HepG2 (cell line): ENCODE data around the gene GMPPA. TPM values are rescaled to one million over a fixed set of nuclear protein-coding genes. Genes with fewer than 3 reads are reported as not detected.

Source experiments
- CBX5 ChIP-seq: sonication (generic); formaldehyde crosslinking; IDR thresholded peaks from 2 replicates; pipeline ENCODE4 v1.4.0; 2020; ENCODE audit warnings: missing genetic modification reagents, borderline replicate concordance
- FOSL2 ChIP-seq: sonication (generic); formaldehyde crosslinking; IDR thresholded peaks from 2 replicates; pipeline ENCODE4 v1.4.0; 2020; ENCODE audit warnings: missing genetic modification reagents
- GATAD1 ChIP-seq: IDR thresholded peaks from 2 replicates; pipeline ENCODE4 v1.6.1; 2016; ENCODE audit warnings: missing genetic modification reagents, missing compliant biosample characterization
- ISX ChIP-seq: sonication (generic); formaldehyde crosslinking; conservative IDR thresholded peaks from 2 replicates; pipeline ENCODE4 v1.5.0; 2020; ENCODE audit warnings: missing genetic modification reagents
- NFIB ChIP-seq: sonication (generic); formaldehyde crosslinking; IDR thresholded peaks from 2 replicates; pipeline ENCODE4 v1.9.0; 2021; ENCODE audit warnings: missing genetic modification reagents, mild to moderate bottlenecking, borderline replicate concordance
- NR2F1 ChIP-seq, 2 experiments: fragments of 450-650 bp in 1 of 2; formaldehyde crosslinking in 1 of 2; IDR thresholded peaks; 2 replicates each; pipeline versions ENCODE4 v1.5.0 to v1.6.1; 2016 to 2020; ENCODE audit warnings: mild to moderate bottlenecking in 1 of 2, missing compliant biosample characterization in 1 of 2, missing genetic modification reagents in 1 of 2, moderate library complexity in 1 of 2
- PCBP2 ChIP-seq: fragments of 200-400 bp; formaldehyde crosslinking; optimal IDR thresholded peaks from 2 replicates; pipeline ENCODE3; 2018; ENCODE audit warnings: low read length, low read depth; ENCODE audit not compliant: poor library complexity, severe bottlenecking
- SP140L ChIP-seq: sonication (generic); formaldehyde crosslinking; IDR thresholded peaks from 2 replicates; pipeline ENCODE4 v1.4.0; 2020; ENCODE audit warnings: missing genetic modification reagents, borderline replicate concordance
- SP4 ChIP-seq: sonication (generic); formaldehyde crosslinking; IDR thresholded peaks from 2 replicates; pipeline ENCODE4 v1.8.1; 2023; ENCODE audit warnings: mild to moderate bottlenecking, missing genetic modification reagents
- SUZ12 ChIP-seq: fragments of 150-350 bp; IDR thresholded peaks from 2 replicates; pipeline ENCODE4 v1.6.1; 2014; ENCODE audit warnings: low read depth, low read length
- THAP11 ChIP-seq: IDR thresholded peaks from 2 replicates; pipeline ENCODE4 v1.6.1; 2016; ENCODE audit warnings: missing biosample characterization, missing genetic modification reagents
- ZBTB3 ChIP-seq: sonication (generic); formaldehyde crosslinking; IDR thresholded peaks from 2 replicates; pipeline ENCODE4 v1.4.0; 2020; ENCODE audit warnings: low read depth, mild to moderate bottlenecking, moderate library complexity, missing genetic modification reagents, borderline replicate concordance
- ZNF230 ChIP-seq: sonication (generic); formaldehyde crosslinking; IDR thresholded peaks from 2 replicates; pipeline ENCODE4 v1.4.0; 2020; ENCODE audit warnings: mild to moderate bottlenecking, missing genetic modification reagents
- ZNF335 ChIP-seq: sonication (generic); formaldehyde crosslinking; IDR thresholded peaks from 2 replicates; pipeline ENCODE4 v1.4.0; 2020; ENCODE audit warnings: missing genetic modification reagents
- ZNF430 ChIP-seq: sonication (generic); formaldehyde crosslinking; IDR thresholded peaks from 2 replicates; pipeline ENCODE4 v1.9.0; 2021; ENCODE audit warnings: mild to moderate bottlenecking, missing genetic modification reagents
- ZNF563 ChIP-seq: sonication (generic); formaldehyde crosslinking; IDR thresholded peaks from 2 replicates; pipeline ENCODE4 v1.8.0; 2022; ENCODE audit warnings: mild to moderate bottlenecking, moderate library complexity, missing genetic modification reagents
- ZNF749 ChIP-seq: sonication (generic); formaldehyde crosslinking; IDR thresholded peaks from 2 replicates; pipeline ENCODE4 v1.8.0; 2022; ENCODE audit warnings: mild to moderate bottlenecking, missing genetic modification reagents, moderate library complexity, borderline replicate concordance
- ZNF841 ChIP-seq: sonication (generic); formaldehyde crosslinking; IDR thresholded peaks from 2 replicates; pipeline ENCODE4 v1.8.1; 2023; ENCODE audit warnings: missing genetic modification reagents, borderline replicate concordance
- polyA plus RNA-seq, 8 experiments: library from polyadenylated mRNA; depleted of rRNA in 3 of 8; stranded (reverse) in 7 of 8; unstranded in 1 of 8; fragments of >200 nt; fragmentation: Illumina TruSeq in 4 of 8; extraction: Trizol in 4 of 8; gene quantifications; 2 replicates each; pipeline versions ENCODE4 v1.2.1 to v1.2.3, GENCODE V29; 2011 to 2016; ENCODE audit warnings: low read depth in 4 of 8, missing spikeins in 1 of 8, mixed read lengths in 1 of 8; ENCODE audit not compliant: insufficient read depth in 1 of 8
- total RNA-seq, 5 experiments: library from RNA; depleted of rRNA; stranded (reverse); fragments of >200 nt; fragmentation: Illumina TruSeq; extraction: Trizol; gene quantifications; 2 replicates each; pipeline ENCODE4 v1.2.3, GENCODE V29; 2016; ENCODE audit warnings: low read depth in 1 of 5
- TF ChIP-seq, protein P1 (sequence below): sonication (generic); IDR thresholded peaks from 2 replicates; pipeline ENCODE4 v1.6.1; 2016; ENCODE audit warnings: low read depth, borderline replicate concordance
- TF ChIP-seq, protein P2 (sequence below): sonication (generic); formaldehyde crosslinking; IDR thresholded peaks from 2 replicates; pipeline ENCODE4 v1.5.0; 2020; ENCODE audit warnings: mild to moderate bottlenecking, missing genetic modification reagents
- TF ChIP-seq, protein P3 (sequence below): sonication (generic); formaldehyde crosslinking; IDR thresholded peaks from 2 replicates; pipeline ENCODE4 v1.4.0; 2020; ENCODE audit warnings: missing genetic modification reagents, mild to moderate bottlenecking, borderline replicate concordance
- TF ChIP-seq, protein P4 (sequence below): sonication (generic); formaldehyde crosslinking; IDR thresholded peaks from 2 replicates; pipeline ENCODE4 v1.8.1; 2022; ENCODE audit warnings: low read depth, mild to moderate bottlenecking, missing genetic modification reagents

Gene GMPPA
- total and polyA plus RNA-seq, 2 of the 13 experiments (the other 11 are each of a cell fraction or from before 2014, with no cell fraction given) = 81.1 to 106 TPM

DNA sequence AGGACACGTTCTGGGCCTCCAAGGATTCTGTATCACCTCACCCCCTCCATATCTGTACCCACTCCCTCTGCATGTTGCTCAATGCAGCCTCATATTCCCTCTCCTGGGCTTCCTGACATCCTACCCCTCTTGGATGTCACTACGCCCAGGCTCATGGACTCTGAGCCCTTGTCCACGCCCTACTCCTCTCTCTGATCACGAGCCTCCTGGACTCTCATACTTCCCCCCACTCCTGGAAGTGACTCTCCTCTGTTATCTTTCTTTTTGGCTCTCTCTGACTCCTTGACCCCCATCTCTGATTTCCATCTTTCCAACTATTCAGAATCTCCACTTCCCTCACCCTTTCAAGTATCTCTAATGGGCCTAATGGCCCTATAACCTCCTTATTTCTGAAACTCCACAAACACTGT lies 47.3 kb downstream of the GMPPA start (continued):
- TF ChIP-seq, protein P1, sequence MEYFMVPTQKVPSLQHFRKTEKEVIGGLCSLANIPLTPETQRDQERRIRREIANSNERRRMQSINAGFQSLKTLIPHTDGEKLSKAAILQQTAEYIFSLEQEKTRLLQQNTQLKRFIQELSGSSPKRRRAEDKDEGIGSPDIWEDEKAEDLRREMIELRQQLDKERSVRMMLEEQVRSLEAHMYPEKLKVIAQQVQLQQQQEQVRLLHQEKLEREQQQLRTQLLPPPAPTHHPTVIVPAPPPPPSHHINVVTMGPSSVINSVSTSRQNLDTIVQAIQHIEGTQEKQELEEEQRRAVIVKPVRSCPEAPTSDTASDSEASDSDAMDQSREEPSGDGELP = 0 out of 2 replicates have a peak, but pooled peaks have one; percentile 18
- TF ChIP-seq, protein P2, sequence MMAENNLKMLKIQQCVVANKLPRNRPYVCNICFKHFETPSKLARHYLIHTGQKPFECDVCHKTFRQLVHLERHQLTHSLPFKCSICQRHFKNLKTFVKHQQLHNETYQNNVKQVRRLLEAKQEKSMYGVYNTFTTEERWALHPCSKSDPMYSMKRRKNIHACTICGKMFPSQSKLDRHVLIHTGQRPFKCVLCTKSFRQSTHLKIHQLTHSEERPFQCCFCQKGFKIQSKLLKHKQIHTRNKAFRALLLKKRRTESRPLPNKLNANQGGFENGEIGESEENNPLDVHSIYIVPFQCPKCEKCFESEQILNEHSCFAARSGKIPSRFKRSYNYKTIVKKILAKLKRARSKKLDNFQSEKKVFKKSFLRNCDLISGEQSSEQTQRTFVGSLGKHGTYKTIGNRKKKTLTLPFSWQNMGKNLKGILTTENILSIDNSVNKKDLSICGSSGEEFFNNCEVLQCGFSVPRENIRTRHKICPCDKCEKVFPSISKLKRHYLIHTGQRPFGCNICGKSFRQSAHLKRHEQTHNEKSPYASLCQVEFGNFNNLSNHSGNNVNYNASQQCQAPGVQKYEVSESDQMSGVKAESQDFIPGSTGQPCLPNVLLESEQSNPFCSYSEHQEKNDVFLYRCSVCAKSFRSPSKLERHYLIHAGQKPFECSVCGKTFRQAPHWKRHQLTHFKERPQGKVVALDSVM = peak; percentile 46; the same call in 1 of the 2 replicates
- TF ChIP-seq THAP11 (CRISPR knock-in tag) = peak; percentile 72
- no peak for TF ChIP-seq SP140L (CRISPR knock-in tag)
- TF ChIP-seq ZNF230 = no peak
- peak; percentile 55; the same call in 1 of the 2 replicates for TF ChIP-seq ZNF563 (CRISPR knock-in tag)
- TF ChIP-seq CBX5 (CRISPR knock-in tag) = peak; percentile 50; the same call in 1 of the 2 replicates
- 0 out of 2 replicates have a peak, but pooled peaks have one; percentile 32 for TF ChIP-seq ZNF430 (CRISPR knock-in tag)
- no peak for TF ChIP-seq PCBP2
- TF ChIP-seq NFIB = no peak
- TF ChIP-seq FOSL2 = peak; percentile 63
- peak; percentile 33; the same call in 1 of the 2 replicates for TF ChIP-seq GATAD1 (CRISPR knock-in tag)
- no peak for TF ChIP-seq SUZ12
- TF ChIP-seq, protein P3, sequence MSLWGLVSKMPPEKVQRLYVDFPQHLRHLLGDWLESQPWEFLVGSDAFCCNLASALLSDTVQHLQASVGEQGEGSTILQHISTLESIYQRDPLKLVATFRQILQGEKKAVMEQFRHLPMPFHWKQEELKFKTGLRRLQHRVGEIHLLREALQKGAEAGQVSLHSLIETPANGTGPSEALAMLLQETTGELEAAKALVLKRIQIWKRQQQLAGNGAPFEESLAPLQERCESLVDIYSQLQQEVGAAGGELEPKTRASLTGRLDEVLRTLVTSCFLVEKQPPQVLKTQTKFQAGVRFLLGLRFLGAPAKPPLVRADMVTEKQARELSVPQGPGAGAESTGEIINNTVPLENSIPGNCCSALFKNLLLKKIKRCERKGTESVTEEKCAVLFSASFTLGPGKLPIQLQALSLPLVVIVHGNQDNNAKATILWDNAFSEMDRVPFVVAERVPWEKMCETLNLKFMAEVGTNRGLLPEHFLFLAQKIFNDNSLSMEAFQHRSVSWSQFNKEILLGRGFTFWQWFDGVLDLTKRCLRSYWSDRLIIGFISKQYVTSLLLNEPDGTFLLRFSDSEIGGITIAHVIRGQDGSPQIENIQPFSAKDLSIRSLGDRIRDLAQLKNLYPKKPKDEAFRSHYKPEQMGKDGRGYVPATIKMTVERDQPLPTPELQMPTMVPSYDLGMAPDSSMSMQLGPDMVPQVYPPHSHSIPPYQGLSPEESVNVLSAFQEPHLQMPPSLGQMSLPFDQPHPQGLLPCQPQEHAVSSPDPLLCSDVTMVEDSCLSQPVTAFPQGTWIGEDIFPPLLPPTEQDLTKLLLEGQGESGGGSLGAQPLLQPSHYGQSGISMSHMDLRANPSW (CRISPR knock-in tag) = 0 out of 2 replicates have a peak, but pooled peaks have one; percentile 30
- peak; percentile 67; the same call in 1 of the 2 replicates for TF ChIP-seq ZNF335 (CRISPR knock-in tag)
- TF ChIP-seq ZBTB3 (CRISPR knock-in tag) = no peak
- TF ChIP-seq SP4 (CRISPR knock-in tag) = peak; percentile 24; the same call in 1 of the 2 replicates
- peak; percentile 21; the same call in 1 of the 2 replicates for TF ChIP-seq ZNF749 (CRISPR knock-in tag)
- TF ChIP-seq NR2F1 (CRISPR knock-in tag; IDR thresholded peaks at IDR 0.05) = peak; percentile 37 to 77; a peak in 3 of 4 replicates
- TF ChIP-seq ISX = no peak
- TF ChIP-seq, protein P4, sequence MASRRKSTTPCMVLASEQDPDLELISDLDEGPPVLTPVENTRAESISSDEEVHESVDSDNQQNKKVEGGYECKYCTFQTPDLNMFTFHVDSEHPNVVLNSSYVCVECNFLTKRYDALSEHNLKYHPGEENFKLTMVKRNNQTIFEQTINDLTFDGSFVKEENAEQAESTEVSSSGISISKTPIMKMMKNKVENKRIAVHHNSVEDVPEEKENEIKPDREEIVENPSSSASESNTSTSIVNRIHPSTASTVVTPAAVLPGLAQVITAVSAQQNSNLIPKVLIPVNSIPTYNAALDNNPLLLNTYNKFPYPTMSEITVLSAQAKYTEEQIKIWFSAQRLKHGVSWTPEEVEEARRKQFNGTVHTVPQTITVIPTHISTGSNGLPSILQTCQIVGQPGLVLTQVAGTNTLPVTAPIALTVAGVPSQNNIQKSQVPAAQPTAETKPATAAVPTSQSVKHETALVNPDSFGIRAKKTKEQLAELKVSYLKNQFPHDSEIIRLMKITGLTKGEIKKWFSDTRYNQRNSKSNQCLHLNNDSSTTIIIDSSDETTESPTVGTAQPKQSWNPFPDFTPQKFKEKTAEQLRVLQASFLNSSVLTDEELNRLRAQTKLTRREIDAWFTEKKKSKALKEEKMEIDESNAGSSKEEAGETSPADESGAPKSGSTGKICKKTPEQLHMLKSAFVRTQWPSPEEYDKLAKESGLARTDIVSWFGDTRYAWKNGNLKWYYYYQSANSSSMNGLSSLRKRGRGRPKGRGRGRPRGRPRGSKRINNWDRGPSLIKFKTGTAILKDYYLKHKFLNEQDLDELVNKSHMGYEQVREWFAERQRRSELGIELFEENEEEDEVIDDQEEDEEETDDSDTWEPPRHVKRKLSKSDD = 0 out of 2 replicates have a peak, but pooled peaks have one; percentile 10
- TF ChIP-seq ZNF841 (CRISPR knock-in tag) = no peak
